Measurements from ENCODE around the gene PRSS48. TPM values are rescaled to one million over a fixed set of nuclear protein-coding genes. Genes with fewer than 3 reads are reported as not detected.
A peak's percentile ranks its signal among the peaks of the same experiment; 100 is the strongest.

Gene PRSS48
- total and polyA plus RNA-seq, 4 donors = 0.64 TPM; not detected in 3

- Histone ChIP-seq H3K27ac (ENCODE audit: low read depth in 1 of 2, low read length in 2 of 2) (no peak overlapping the region), H3K27me3 (ENCODE audit: control insufficient read depth in 4 of 4, insufficient read depth in 4 of 4, low read length in 3 of 4) (no peaks in the 10 kb centered on the region), H3K36me3 (ENCODE audit: control insufficient read depth in 4 of 4, insufficient read depth in 3 of 4, low read depth in 1 of 4, low read length in 3 of 4) (no peaks in the 10 kb centered on the region), H3K9ac (ENCODE audit: low read depth in 1 of 2, low read length in 2 of 2) (no peak overlapping the region), H3K4me3 (ENCODE audit: low read depth in 1 of 3, low read length in 3 of 3) (no peak overlapping the region), H3K4me1 (ENCODE audit: control insufficient read depth in 4 of 4, insufficient read depth in 4 of 4, low read length in 3 of 4) (peaks cover 0 to 4% (median 3%) of the 10 kb centered on the region in 4 donors), H3K9me3 (ENCODE audit: control insufficient read depth in 4 of 4, low read length in 3 of 4) (no peaks in the 10 kb centered on the region)
- TF ChIP-seq RAD21 (IDR thresholded peaks at IDR 0.05) = no peak
- 97% methylated on average over 2 of the region's 2 CpGs for WGBS
- no peak for DNase-seq (ENCODE audit: low spot score)
These were observed 13.5 kb upstream of the PRSS48 start for GRCh38 chr4:151263455-151263854.

- whole genome bisulfite sequencing = 94% methylated on average over 1 of the region's 1 CpG
- no peak for TF ChIP-seq JUND (IDR thresholded peaks at IDR 0.05)
- TF ChIP-seq RAD21 (IDR thresholded peaks at IDR 0.05) = no peak
- Histone ChIP-seq H3K27me3 (ENCODE audit: control insufficient read depth in 4 of 4, insufficient read depth in 4 of 4, low read length in 3 of 4) (no peaks in the 10 kb centered on the region), H3K36me3 (ENCODE audit: control insufficient read depth in 4 of 4, insufficient read depth in 3 of 4, low read depth in 1 of 4, low read length in 3 of 4) (no peaks in the 10 kb centered on the region), H3K4me1 (ENCODE audit: control insufficient read depth in 4 of 4, insufficient read depth in 4 of 4, low read length in 3 of 4) (peaks cover 0 to 4% (median 3%) of the 10 kb centered on the region in 4 donors), H3K9me3 (ENCODE audit: control insufficient read depth in 4 of 4, low read length in 3 of 4) (no peaks in the 10 kb centered on the region), H3K27ac (ENCODE audit: low read depth in 1 of 2, low read length in 2 of 2) (no peak overlapping the region), H3K4me3 (ENCODE audit: low read depth in 1 of 3, low read length in 3 of 3) (no peak overlapping the region), H3K9ac (ENCODE audit: low read depth in 1 of 2, low read length in 2 of 2) (no peak overlapping the region)
- DNase-seq (ENCODE audit: low spot score) = no peak
These were observed 10.5 kb upstream of the PRSS48 start for GRCh38 chr4:151266497-151266896.

- DNase-seq (ENCODE audit: low spot score) = no peak
- H3K4me3 ChIP-seq (ENCODE audit: low read depth in 1 of 3, low read length in 3 of 3) = no peak overlapping the region
- H3K27me3 ChIP-seq (ENCODE audit: control insufficient read depth in 4 of 4, insufficient read depth in 4 of 4, low read length in 3 of 4) = no peaks in the 10 kb centered on the region
- TF ChIP-seq HNF4G (IDR thresholded peaks at IDR 0.05) (no peak), CTCF (IDR thresholded peaks at IDR 0.05; ENCODE audit: low read depth, low read length, missing input control) (no peak), GABPA (IDR thresholded peaks at IDR 0.05 in 1 of 2, conservative IDR thresholded peaks at IDR 0.05 in 1 of 2) (no peak), EGR1 (IDR thresholded peaks at IDR 0.05; ENCODE audit: low read depth in 2 of 2) (no peak), YY1 (IDR thresholded peaks at IDR 0.05) (no peak), ATF3 (IDR thresholded peaks at IDR 0.05) (no peak), NR2F2 (IDR thresholded peaks at IDR 0.05) (no peak), TAF1 (conservative IDR thresholded peaks at IDR 0.05) (no peak), HNF4A (conservative IDR thresholded peaks at IDR 0.05) (peak; percentile 35), JUND (IDR thresholded peaks at IDR 0.05) (no peak), ZBTB33 (IDR thresholded peaks at IDR 0.05) (no peak), RXRA (IDR thresholded peaks at IDR 0.05) (peak; percentile 27 to 30), RAD21 (IDR thresholded peaks at IDR 0.05) (no peak), SP1 (IDR thresholded peaks at IDR 0.05) (no peak), FOXA2 (IDR thresholded peaks at IDR 0.05) (no peak), FOXA1 (IDR thresholded peaks at IDR 0.05) (no peak)
- TF ChIP-seq, protein P1, sequence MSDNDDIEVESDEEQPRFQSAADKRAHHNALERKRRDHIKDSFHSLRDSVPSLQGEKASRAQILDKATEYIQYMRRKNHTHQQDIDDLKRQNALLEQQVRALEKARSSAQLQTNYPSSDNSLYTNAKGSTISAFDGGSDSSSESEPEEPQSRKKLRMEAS (IDR thresholded peaks at IDR 0.05) = no peak
- TF ChIP-seq, protein P2, sequence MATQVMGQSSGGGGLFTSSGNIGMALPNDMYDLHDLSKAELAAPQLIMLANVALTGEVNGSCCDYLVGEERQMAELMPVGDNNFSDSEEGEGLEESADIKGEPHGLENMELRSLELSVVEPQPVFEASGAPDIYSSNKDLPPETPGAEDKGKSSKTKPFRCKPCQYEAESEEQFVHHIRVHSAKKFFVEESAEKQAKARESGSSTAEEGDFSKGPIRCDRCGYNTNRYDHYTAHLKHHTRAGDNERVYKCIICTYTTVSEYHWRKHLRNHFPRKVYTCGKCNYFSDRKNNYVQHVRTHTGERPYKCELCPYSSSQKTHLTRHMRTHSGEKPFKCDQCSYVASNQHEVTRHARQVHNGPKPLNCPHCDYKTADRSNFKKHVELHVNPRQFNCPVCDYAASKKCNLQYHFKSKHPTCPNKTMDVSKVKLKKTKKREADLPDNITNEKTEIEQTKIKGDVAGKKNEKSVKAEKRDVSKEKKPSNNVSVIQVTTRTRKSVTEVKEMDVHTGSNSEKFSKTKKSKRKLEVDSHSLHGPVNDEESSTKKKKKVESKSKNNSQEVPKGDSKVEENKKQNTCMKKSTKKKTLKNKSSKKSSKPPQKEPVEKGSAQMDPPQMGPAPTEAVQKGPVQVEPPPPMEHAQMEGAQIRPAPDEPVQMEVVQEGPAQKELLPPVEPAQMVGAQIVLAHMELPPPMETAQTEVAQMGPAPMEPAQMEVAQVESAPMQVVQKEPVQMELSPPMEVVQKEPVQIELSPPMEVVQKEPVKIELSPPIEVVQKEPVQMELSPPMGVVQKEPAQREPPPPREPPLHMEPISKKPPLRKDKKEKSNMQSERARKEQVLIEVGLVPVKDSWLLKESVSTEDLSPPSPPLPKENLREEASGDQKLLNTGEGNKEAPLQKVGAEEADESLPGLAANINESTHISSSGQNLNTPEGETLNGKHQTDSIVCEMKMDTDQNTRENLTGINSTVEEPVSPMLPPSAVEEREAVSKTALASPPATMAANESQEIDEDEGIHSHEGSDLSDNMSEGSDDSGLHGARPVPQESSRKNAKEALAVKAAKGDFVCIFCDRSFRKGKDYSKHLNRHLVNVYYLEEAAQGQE (IDR thresholded peaks at IDR 0.05) = no peak
- 44% methylated on average over 4 of the region's 4 CpGs for WGBS
- H3K36me3 ChIP-seq (ENCODE audit: control insufficient read depth in 4 of 4, insufficient read depth in 3 of 4, low read depth in 1 of 4, low read length in 3 of 4) = peaks cover 0 to 2% (median 0%) of the 10 kb centered on the region in 4 donors
- no peak overlapping the region for H3K9ac ChIP-seq (ENCODE audit: low read depth in 1 of 2, low read length in 2 of 2)
- no peaks in the 10 kb centered on the region for H3K9me3 ChIP-seq (ENCODE audit: control insufficient read depth in 4 of 4, low read length in 3 of 4)
- peaks cover 0 to 4% (median 3%) of the 10 kb centered on the region in 4 donors for H3K4me1 ChIP-seq (ENCODE audit: control insufficient read depth in 4 of 4, insufficient read depth in 4 of 4, low read length in 3 of 4)
- H3K27ac ChIP-seq (ENCODE audit: low read depth in 1 of 2, low read length in 2 of 2) = no peak overlapping the region
These were observed 9.9 kb upstream of the PRSS48 start for GRCh38 chr4:151267104-151267503.

All from liver (tissue), 9 donors.